H1 (cell line): ENCODE results near the gene B4GALT7. TPM values are rescaled to one million over a fixed set of nuclear protein-coding genes. Genes with fewer than 3 reads are reported as not detected.

Experiments
- CTCF ChIA-PET: fragments of 300-600 bp; sonication (Branson Sonifier 250); formaldehyde crosslinking; loops from one replicate; lab custom pipeline; 2021; ENCODE audit not compliant: partially characterized antibody; lab: Charles Lee
- POLR2A ChIA-PET: fragments of 300-600 bp; sonication (Branson Sonifier 250); formaldehyde crosslinking; loops from one replicate; lab custom pipeline; 2021; ENCODE audit warnings: inconsistent platforms; ENCODE audit not compliant: partially characterized antibody; lab: Charles Lee
- DNase-seq, 2 experiments: peaks; one replicate each; pipeline versions ENCODE4 v3.0.0 to v3.0.0-alpha.2; 2010 to 2022; ENCODE audit warnings: low spot score in 2 of 2, low read depth in 1 of 2, mixed read lengths in 1 of 2
- FAIRE-seq: peaks from 2 replicates; lab custom pipeline; 2011; peaks lifted over from hg19 to GRCh38; lab: Jason Lieb, UNC
- H2AFZ ChIP-seq: 2 replicates; pipeline ENCODE4 v1.8.1; 2012; ENCODE audit warnings: low read length, inconsistent platforms
- H2AK5ac ChIP-seq: 2 replicates; pipeline ENCODE4 v1.6.1; 2013; ENCODE audit warnings: low read depth, low read length
- H2BK120ac ChIP-seq: replicated peaks from 2 replicates; pipeline ENCODE3; 2013; ENCODE audit warnings: low read depth, low read length, inconsistent platforms
- H2BK12ac ChIP-seq: 2 replicates; pipeline ENCODE4 v1.6.1; 2013; ENCODE audit warnings: low read depth, low read length
- H2BK15ac ChIP-seq: 2 replicates; pipeline ENCODE4 v1.6.1; 2013; ENCODE audit warnings: low read length
- H2BK20ac ChIP-seq: 2 replicates; pipeline ENCODE4 v1.6.1; 2013; ENCODE audit warnings: low read length
- H2BK5ac ChIP-seq: 2 replicates; pipeline ENCODE4 v1.6.1; 2013; ENCODE audit warnings: low read depth, low read length
- H3K14ac ChIP-seq: 2 replicates; pipeline ENCODE4 v1.6.1; 2013; ENCODE audit warnings: inconsistent platforms; ENCODE audit not compliant: insufficient read length
- H3K18ac ChIP-seq: 2 replicates; pipeline ENCODE4 v1.6.1; 2013; ENCODE audit warnings: low read length; ENCODE audit errors: extremely low read depth
- H3K23ac ChIP-seq: 2 replicates; pipeline ENCODE4 v1.6.1; 2013; ENCODE audit warnings: inconsistent platforms; ENCODE audit not compliant: insufficient read length
- H3K23me2 ChIP-seq: 2 replicates; pipeline ENCODE4 v1.6.1; 2013; ENCODE audit warnings: low read depth, low read length
- H3K27ac ChIP-seq: 2 replicates; pipeline ENCODE4 v1.6.1; 2011; ENCODE audit warnings: low read depth, low read length, inconsistent platforms
- H3K27me3 ChIP-seq, 4 experiments: replicated peaks in 1 of 4; 1 replicate in 1 of 4; 2 replicates in 3 of 4; pipeline versions ENCODE4 v1.6.1 to v1.8.1; 2011 to 2013; ENCODE audit warnings: low read length in 3 of 4, mild to moderate bottlenecking in 3 of 4, inconsistent platforms in 2 of 4, mixed read lengths in 2 of 4, moderate library complexity in 1 of 4; ENCODE audit not compliant: control insufficient read depth in 3 of 4, insufficient read depth in 3 of 4; ENCODE audit errors: extremely low read depth in 1 of 4
- H3K36me3 ChIP-seq, 4 experiments: 2 replicates each; pipeline versions ENCODE4 v1.6.1 to v1.8.1; 2011 to 2013; ENCODE audit warnings: mild to moderate bottlenecking in 4 of 4, low read length in 3 of 4, moderate library complexity in 2 of 4, control low read depth in 1 of 4, inconsistent platforms in 1 of 4; ENCODE audit not compliant: insufficient read depth in 4 of 4, control insufficient read depth in 2 of 4
- H3K4ac ChIP-seq: replicated peaks from 2 replicates; pipeline ENCODE3; 2013; ENCODE audit warnings: low read length, low read depth, mixed read lengths, inconsistent platforms; ENCODE audit not compliant: insufficient read length
- H3K4me1 ChIP-seq, 4 experiments: replicated peaks in 1 of 4; 1 replicate in 1 of 4; 2 replicates in 3 of 4; pipeline versions ENCODE4 v1.6.1 to v1.8.1; 2011 to 2013; ENCODE audit warnings: low read length in 3 of 4, inconsistent platforms in 2 of 4, mixed read lengths in 1 of 4; ENCODE audit not compliant: insufficient read depth in 4 of 4, control insufficient read depth in 3 of 4
- H3K4me2 ChIP-seq, 2 experiments: 2 replicates each; pipeline versions ENCODE4 v1.6.1 to v1.8.1; 2011 to 2013; ENCODE audit warnings: low read depth in 2 of 2, low read length in 2 of 2, control low read depth in 1 of 2, inconsistent platforms in 1 of 2, mild to moderate bottlenecking in 1 of 2; ENCODE audit not compliant: insufficient read depth in 1 of 2
- H3K4me3 ChIP-seq, 4 experiments: fragments of 200-600, 300-600 bp in 1 of 4; sonication (generic), shearing (Covaris generic), sonication (Bioruptor Twin) in 1 of 4; 2 replicates each; pipeline versions ENCODE4 v1.5.1 to v1.8.1; 2011 to 2016; ENCODE audit warnings: low read length in 4 of 4, low read depth in 3 of 4, control low read depth in 2 of 4, inconsistent platforms in 2 of 4, mild to moderate bottlenecking in 2 of 4, mixed read lengths in 1 of 4, moderate library complexity in 1 of 4; ENCODE audit not compliant: insufficient read depth in 2 of 4; ENCODE audit errors: extremely low read depth in 1 of 4
- H3K56ac ChIP-seq: replicated peaks from 2 replicates; pipeline ENCODE3; 2013; ENCODE audit warnings: low read depth, mild to moderate bottlenecking, mixed read lengths, low read length, inconsistent platforms; ENCODE audit not compliant: insufficient read length
- H3K79me1 ChIP-seq: 2 replicates; pipeline ENCODE4 v1.6.1; 2013; ENCODE audit warnings: low read depth, low read length, control low read depth
- H3K79me2 ChIP-seq, 2 experiments: 2 replicates each; pipeline versions ENCODE4 v1.6.1 to v1.8.1; 2012 to 2013; ENCODE audit warnings: low read length in 2 of 2, mild to moderate bottlenecking in 2 of 2, inconsistent platforms in 1 of 2; ENCODE audit not compliant: insufficient read depth in 2 of 2, control insufficient read depth in 1 of 2
- H3K9ac ChIP-seq, 4 experiments: replicated peaks in 1 of 4; 1 replicate in 1 of 4; 2 replicates in 3 of 4; pipeline versions ENCODE4 v1.6.1 to v1.8.1; 2011 to 2013; ENCODE audit warnings: low read depth in 3 of 4, low read length in 3 of 4, control low read depth in 2 of 4, mild to moderate bottlenecking in 2 of 4, moderate library complexity in 2 of 4, inconsistent platforms in 1 of 4; ENCODE audit errors: extremely low read depth in 1 of 4
- H3K9me3 ChIP-seq, 2 experiments: 2 replicates each; pipeline versions ENCODE4 v1.6.1 to v1.8.1; 2012 to 2013; ENCODE audit warnings: mild to moderate bottlenecking in 2 of 2, moderate library complexity in 2 of 2, control low read depth in 1 of 2, inconsistent platforms in 1 of 2, low read depth in 1 of 2, low read length in 1 of 2, mixed read lengths in 1 of 2; ENCODE audit not compliant: insufficient read depth in 2 of 2
- H4K20me1 ChIP-seq, 2 experiments: replicated peaks in 1 of 2; 2 replicates each; pipeline versions ENCODE3 to v1.8.1; 2011 to 2013; ENCODE audit warnings: inconsistent platforms in 2 of 2, low read length in 2 of 2, mild to moderate bottlenecking in 1 of 2; ENCODE audit not compliant: insufficient read depth in 2 of 2, control insufficient read depth in 1 of 2
- H4K5ac ChIP-seq: 2 replicates; pipeline ENCODE4 v1.6.1; 2013; ENCODE audit warnings: low read length, low read depth, mixed read lengths, inconsistent platforms; ENCODE audit not compliant: insufficient read length
- H4K8ac ChIP-seq: 2 replicates; pipeline ENCODE4 v1.8.0; 2013; ENCODE audit warnings: mild to moderate bottlenecking, moderate library complexity, low read length, inconsistent platforms; ENCODE audit not compliant: insufficient read depth; ENCODE audit errors: extremely low read depth
- H4K91ac ChIP-seq: replicated peaks from 2 replicates; pipeline ENCODE3; 2013; ENCODE audit warnings: low read length, mixed read lengths, inconsistent platforms; ENCODE audit not compliant: insufficient read length
- CHD2 ChIP-seq: IDR thresholded peaks from 2 replicates; pipeline ENCODE4 v1.6.1; 2012; ENCODE audit warnings: low read length, improper control_type of control experiment
- CTBP2 ChIP-seq: IDR thresholded peaks from 2 replicates; pipeline ENCODE4 v1.7.0; 2011; ENCODE audit warnings: borderline replicate concordance, mild to moderate bottlenecking, moderate library complexity, mixed read lengths, low read length; ENCODE audit not compliant: insufficient read depth, insufficient read length
- FOSL1 ChIP-seq: IDR thresholded peaks from 2 replicates; pipeline ENCODE4 v1.6.1; 2011; ENCODE audit warnings: mild to moderate bottlenecking, low read depth, low read length, moderate library complexity; ENCODE audit not compliant: insufficient read depth
- KDM5A ChIP-seq: fragments of 200-600 bp; IDR thresholded peaks from 2 replicates; pipeline ENCODE4 v1.7.1; 2012; ENCODE audit warnings: mild to moderate bottlenecking, low read length, inconsistent platforms, mixed read lengths
- POU5F1 ChIP-seq: IDR thresholded peaks from 2 replicates; pipeline ENCODE4 v1.6.1; 2011; ENCODE audit warnings: low read depth, mild to moderate bottlenecking, low read length, moderate library complexity
- SP4 ChIP-seq: IDR thresholded peaks from 2 replicates; pipeline ENCODE4 v1.6.1; 2012; ENCODE audit warnings: low read length, inconsistent platforms
- TEAD4 ChIP-seq: IDR thresholded peaks from 2 replicates; pipeline ENCODE4 v1.6.1; 2012; ENCODE audit warnings: low read depth, low read length, inconsistent platforms, mixed read lengths
- WGBS, 2 experiments: shearing (Covaris generic) in 1 of 2; methylation state at CpG; one replicate each; pipeline versions ENCODE4 v1.1.6 to v1.1.7; 2013 to 2015; ENCODE audit warnings: low lambda C conversion rate in 2 of 2, mixed read lengths in 2 of 2, inconsistent platforms in 1 of 2, low coverage in 1 of 2, missing lambda C conversion rate in 1 of 2; ENCODE audit not compliant: insufficient replicate concordance in 2 of 2, insufficient coverage in 1 of 2, insufficient read length in 1 of 2; ENCODE audit errors: extremely low coverage in 1 of 2, missing lambda C conversion rate in 1 of 2; 5-methylcytosine and 5-hydroxymethylcytosine counted together
- polyA plus RNA-seq, 7 experiments: library from polyadenylated mRNA; depleted of rRNA in 3 of 7; stranded (reverse) in 5 of 7; unstranded in 2 of 7; fragments of >200 nt in 5 of 7; fragments of 200-250 nt in 2 of 7; gene quantifications; 1 replicate in 5 of 7; 2 replicates in 1 of 7; 4 replicates in 1 of 7; pipeline versions ENCODE4 v1.2.1 to v1.2.3, GENCODE V29; 2011 to 2013; ENCODE audit warnings: missing spikeins in 2 of 7, mixed read lengths in 2 of 7
- total RNA-seq: library from RNA; stranded (reverse); fragmentation: NEBNext Ultra II Directional; extraction: Animal tissue kit (Norgen Biotek cat#: 25700); gene quantifications from 2 replicates; pipeline ENCODE4 v1.2.1, GENCODE V29; 2021
- TF ChIP-seq, protein P1 (sequence below): IDR thresholded peaks from 2 replicates; pipeline ENCODE4 v1.6.1; 2011; ENCODE audit warnings: low read length, improper control_type of control experiment

The B4GALT7 gene
- total and polyA plus RNA-seq, 2 of the 8 experiments (the other 6 are each of a cell fraction or from before 2014, with no cell fraction given), result 18.7 to 31.9 TPM

DNA sequence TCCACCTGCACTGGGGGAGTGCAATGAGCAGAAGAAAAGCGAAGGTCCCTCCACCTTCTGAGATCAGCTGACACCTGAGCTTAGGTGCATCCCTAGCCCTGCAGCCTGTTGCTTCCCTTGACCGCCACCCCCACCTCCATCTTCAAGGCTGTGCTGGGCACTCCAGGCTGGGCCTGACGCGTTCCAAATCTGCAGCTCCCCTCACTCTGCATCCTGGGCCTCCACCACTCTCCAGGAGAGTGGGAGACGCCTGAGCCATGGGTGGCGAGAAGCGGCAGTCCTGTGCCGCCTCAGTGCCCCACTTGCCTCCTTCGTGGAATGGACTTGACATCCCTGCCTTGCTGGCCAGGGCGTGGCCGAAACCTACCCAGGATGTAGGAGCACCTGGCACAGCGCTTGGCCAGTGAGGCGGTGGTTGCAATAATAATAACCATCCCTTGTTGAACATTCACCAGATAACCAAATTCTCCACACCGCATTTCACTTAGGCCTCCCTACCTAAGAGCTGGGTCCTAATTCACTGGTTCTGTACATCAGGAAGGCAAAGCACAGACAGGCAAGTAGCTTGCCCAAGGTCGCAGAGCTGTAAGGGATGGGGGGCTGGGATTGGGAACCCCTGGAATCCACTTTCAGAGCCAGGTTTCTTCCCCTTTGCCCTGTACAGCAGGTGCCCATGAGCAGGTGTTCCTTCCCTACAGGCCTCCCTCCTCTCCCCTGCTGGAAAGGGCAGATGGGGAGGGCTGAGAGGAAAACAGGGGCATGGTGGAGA is 11.7 kb downstream of the B4GALT7 start:
- no peak overlapping the region for H3K27ac ChIP-seq
- no peak for DNase-seq
- ChIA-PET POLR2A (interaction anchor here (1.0 to 8.5 kb wide), 5 partner anchors 11 to 66 kb away, joined by 3 to 72 read pairs (median 5); partner anchors contain the start of genes B4GALT7 and TMED9), CTCF (interaction anchor here (0.6 to 1.4 kb wide), 3 partner anchors 12 to 66 kb away, joined by 3 read pairs; partner anchors contain the start of gene B4GALT7)
- H2BK20ac ChIP-seq, result no peak overlapping the region; the same call in 1 of the 2 replicates
- H4K5ac ChIP-seq, result no peak overlapping the region
- H4K8ac ChIP-seq, result no peak overlapping the region
- FAIRE-seq, result no peak
- no peaks in the 10 kb centered on the region for H3K27me3 ChIP-seq
- no peak overlapping the region; a peak in 1 of 7 replicates for H3K9ac ChIP-seq
- no peak overlapping the region for H3K18ac ChIP-seq
- WGBS, 2 experiments, result 90% methylated on average over 15 of the region's 15 CpGs; no CpG with 5 or more reads in 1 of the 2 experiments
- no peak overlapping the region for H2BK5ac ChIP-seq
- H2AK5ac ChIP-seq, result no peak overlapping the region
- H3K23ac ChIP-seq, result no peak overlapping the region
- peaks cover 0 to 17% (median 10%) of the 10 kb centered on the region in 4 experiments; a peak in 5 of 7 replicates for H3K4me1 ChIP-seq
- peaks cover 0 to 4% of the 10 kb centered on the region in 2 experiments for H4K20me1 ChIP-seq
- H2BK12ac ChIP-seq, result no peak overlapping the region
- H2BK120ac ChIP-seq, result no peak overlapping the region
- H2BK15ac ChIP-seq, result no peak overlapping the region
- H3K79me2 ChIP-seq, result no peaks in the 10 kb centered on the region
- no peak overlapping the region for H3K4me2 ChIP-seq
- no peak overlapping the region for H3K4ac ChIP-seq
- H3K4me3 ChIP-seq, result no peak overlapping the region
- no peaks in the 10 kb centered on the region for H3K9me3 ChIP-seq
- H3K56ac ChIP-seq, result no peak overlapping the region
- no peak overlapping the region for H3K14ac ChIP-seq
- no peak overlapping the region for H2AFZ ChIP-seq
- no peaks in the 10 kb centered on the region for H3K79me1 ChIP-seq
- peaks cover 0 to 7% (median 0%) of the 10 kb centered on the region in 4 experiments; a peak in 2 of 8 replicates for H3K36me3 ChIP-seq
- no peak overlapping the region for H4K91ac ChIP-seq
- H3K23me2 ChIP-seq, result no peaks in the 10 kb centered on the region
- TF ChIP-seq TEAD4 (no peak), FOSL1 (no peak), CTBP2 (no peak), SP4 (no peak), POU5F1 (no peak), KDM5A (no peak), CHD2 (no peak)
- TF ChIP-seq, protein P1, sequence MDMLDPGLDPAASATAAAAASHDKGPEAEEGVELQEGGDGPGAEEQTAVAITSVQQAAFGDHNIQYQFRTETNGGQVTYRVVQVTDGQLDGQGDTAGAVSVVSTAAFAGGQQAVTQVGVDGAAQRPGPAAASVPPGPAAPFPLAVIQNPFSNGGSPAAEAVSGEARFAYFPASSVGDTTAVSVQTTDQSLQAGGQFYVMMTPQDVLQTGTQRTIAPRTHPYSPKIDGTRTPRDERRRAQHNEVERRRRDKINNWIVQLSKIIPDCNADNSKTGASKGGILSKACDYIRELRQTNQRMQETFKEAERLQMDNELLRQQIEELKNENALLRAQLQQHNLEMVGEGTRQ, result no peak
